ENCODE results near the gene ZNF780B. TPM values are rescaled to one million over a fixed set of nuclear protein-coding genes. Genes with fewer than 3 reads are reported as not detected.
A peak's percentile ranks its signal among the peaks of the same experiment; 100 is the strongest.

Gene ZNF780B
- total RNA-seq, 4 donors from 2014 or later, result 3.5 to 14.9 (median 5.6) TPM

GRCh38 chr19:40005691-40006272 is 50.2 kb downstream of the ZNF780B start:
- no peak overlapping the region for H3K27ac ChIP-seq
- H3K27me3 ChIP-seq, result no peaks in the 10 kb centered on the region
- H3K4me3 ChIP-seq, result no peak overlapping the region
- DNase-seq, result no peak
- 78 to 88% methylated on average over 4 of the region's 4 CpGs for WGBS, 2 donors
- intact Hi-C loops (cut with DNase I), result no loop called here
- H3K36me3 ChIP-seq, result peaks cover 0 to 47% (median 16%) of the 10 kb centered on the region in 3 donors
- peaks cover 0 to 9% (median 0%) of the 10 kb centered on the region in 3 donors for H3K9me3 ChIP-seq
- TF ChIP-seq POLR2A (IDR thresholded peaks at IDR 0.05), result no peak
- no peak for TF ChIP-seq CTCF (IDR thresholded peaks at IDR 0.05)
- no peaks in the 10 kb centered on the region for H3K4me1 ChIP-seq

DNA sequence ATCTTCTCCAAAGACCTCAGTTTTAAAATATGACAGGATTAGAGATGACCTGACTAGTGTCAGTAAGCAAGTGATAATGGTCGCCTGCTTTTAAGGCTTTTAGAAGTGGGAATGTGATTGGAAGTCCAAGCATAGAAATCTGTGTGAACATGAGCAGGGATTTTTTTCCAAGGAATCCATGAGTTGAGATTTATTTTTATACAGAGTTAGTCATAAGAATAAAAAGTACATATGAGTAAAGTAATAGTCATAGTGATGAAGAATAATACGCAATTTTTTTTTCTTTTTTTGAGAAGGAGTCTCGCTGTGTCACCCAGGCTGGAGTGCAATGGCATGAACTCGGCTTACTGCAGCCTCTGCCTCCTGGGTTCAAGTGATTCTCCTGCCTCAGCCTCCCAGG is 57.5 kb downstream of the ZNF780B start:
- Histone ChIP-seq H3K4me1 (peaks cover 5 to 22% (median 7%) of the 10 kb centered on the region in 3 donors), H3K9me3 (peaks cover 0 to 7% (median 5%) of the 10 kb centered on the region in 3 donors), H3K27ac (no peak overlapping the region), H3K27me3 (no peaks in the 10 kb centered on the region), H3K36me3 (peaks cover 0 to 12% (median 0%) of the 10 kb centered on the region in 3 donors), H3K4me3 (no peak overlapping the region)
- TF ChIP-seq CTCF (IDR thresholded peaks at IDR 0.05) (no peak), POLR2A (IDR thresholded peaks at IDR 0.05) (no peak)
- no peak for DNase-seq
- intact Hi-C loops (cut with DNase I), result no loop called here
- WGBS, 2 donors, result 64 to 83% methylated on average over 4 of the region's 4 CpGs

- Histone ChIP-seq H3K27ac (peak overlapping the region in 3 of 4 donors; percentile 91 to 92 (median 92)), H3K27me3 (no peaks in the 10 kb centered on the region), H3K36me3 (peaks cover 0 to 12% (median 0%) of the 10 kb centered on the region in 3 donors), H3K4me1 (peaks cover 5 to 22% (median 7%) of the 10 kb centered on the region in 3 donors), H3K4me3 (peak overlapping the region; percentile 54 to 87 (median 75)), H3K9me3 (peaks cover 0 to 8% (median 6%) of the 10 kb centered on the region in 3 donors)
- no peak for DNase-seq
- no peak for TF ChIP-seq POLR2A (IDR thresholded peaks at IDR 0.05)
- TF ChIP-seq CTCF (IDR thresholded peaks at IDR 0.05), result no peak
- 78% methylated on average over 5 of the region's 5 CpGs for WGBS, 2 donors
- intact Hi-C loops (cut with DNase I), result no loop called here
Measured at GRCh38 chr19:39997638-39998216, 58.3 kb downstream of the ZNF780B start.

GRCh38 chr19:39996811-39997637 is 59.0 kb downstream of the ZNF780B start, which contains the start of gene ZNF546:
Gene ZNF546, plus strand, starts transcription at chr19:39997060. Its CDS starts 1,267 bp downstream, at chr19:39998327.
- DNase-seq, result peak; percentile 50
- H3K9me3 ChIP-seq, result peaks cover 0 to 8% (median 6%) of the 10 kb centered on the region in 3 donors
- peak within 1 kb of the TSS; percentile 54 to 87 (median 75) for H3K4me3 ChIP-seq
- 6% methylated on average over 32 to 42 of the region's 53 CpGs for WGBS, 2 donors
- peak within 1 kb of the TSS; percentile 79 to 92 (median 92) for H3K27ac ChIP-seq
- H3K36me3 ChIP-seq, result peaks cover 0 to 12% (median 0%) of the 10 kb centered on the region in 3 donors
- peaks cover 5 to 22% (median 7%) of the 10 kb centered on the region in 3 donors for H3K4me1 ChIP-seq
- no peaks in the 10 kb centered on the region for H3K27me3 ChIP-seq
- peak in 1 of 6 experiments; percentile 16 for TF ChIP-seq CTCF (IDR thresholded peaks at IDR 0.05)
- peak in 3 of 4 donors; percentile 72 to 90 (median 88) for TF ChIP-seq POLR2A (IDR thresholded peaks at IDR 0.05)
- intact Hi-C loops (cut with DNase I), result no loop called here
